Stimulated activated CD4-positive, alpha-beta T cell treated with anti-CD3 and anti-CD28 coated beads, Interleukin-15, amount 100 ng/mL, for 48 hours (primary cell): ENCODE results near the gene KCNN1.
A peak's percentile ranks its signal among the peaks of the same experiment; 100 is the strongest.
"Not testable (repeated sequence)": the region's sequence is repeated elsewhere in the genome, so short reads cannot be mapped to it uniquely, and the experiment has no call there.

Experiments
- DNase-seq, 2 donors: peaks; one replicate each; pipeline ENCODE4 v3.0.0-alpha.2; 2020; ENCODE audit warnings: low read depth in 2 of 2

Gene KCNN1

DNA sequence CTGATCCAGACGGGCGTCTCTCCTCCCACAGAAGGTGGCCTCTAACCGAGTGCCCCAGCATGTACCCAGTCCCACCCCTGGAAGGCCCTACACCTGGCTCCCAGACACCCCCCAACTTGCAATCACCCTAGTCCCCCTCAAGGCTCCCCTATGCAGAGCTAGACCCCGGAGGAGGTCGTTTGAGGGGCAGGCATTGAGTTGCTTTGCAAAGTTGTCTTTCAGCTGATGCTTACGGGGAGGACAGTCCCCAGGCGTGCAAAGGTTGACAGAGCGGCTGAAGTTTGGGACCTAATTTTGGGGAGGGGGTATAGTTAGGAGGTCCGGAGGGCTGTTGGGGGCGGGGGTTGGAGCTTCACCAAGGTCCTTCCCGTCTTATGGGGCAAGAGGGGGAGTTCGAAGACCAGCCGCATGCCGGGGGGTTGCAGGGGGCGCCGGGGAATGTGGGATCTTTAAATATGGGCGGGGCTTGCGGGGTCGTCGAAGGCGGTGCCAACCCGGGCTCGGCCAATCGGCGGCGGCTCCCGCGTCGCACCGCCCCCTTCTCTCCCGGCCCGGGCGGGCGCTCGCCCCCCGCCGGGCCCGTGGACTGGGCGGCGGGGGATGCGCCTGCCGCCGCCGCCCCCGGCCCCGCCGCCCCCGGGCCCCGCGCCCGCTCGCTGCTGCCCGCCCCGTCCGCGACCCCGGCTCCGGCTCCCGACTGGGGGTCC lies at the start of gene KCNN1:
KCNN1 (plus strand) TSS at position 558 of the 707 bp plus-strand sequence. CDS start 6,782 bp downstream, outside the sequence.
- DNase-seq: no peak

DNA sequence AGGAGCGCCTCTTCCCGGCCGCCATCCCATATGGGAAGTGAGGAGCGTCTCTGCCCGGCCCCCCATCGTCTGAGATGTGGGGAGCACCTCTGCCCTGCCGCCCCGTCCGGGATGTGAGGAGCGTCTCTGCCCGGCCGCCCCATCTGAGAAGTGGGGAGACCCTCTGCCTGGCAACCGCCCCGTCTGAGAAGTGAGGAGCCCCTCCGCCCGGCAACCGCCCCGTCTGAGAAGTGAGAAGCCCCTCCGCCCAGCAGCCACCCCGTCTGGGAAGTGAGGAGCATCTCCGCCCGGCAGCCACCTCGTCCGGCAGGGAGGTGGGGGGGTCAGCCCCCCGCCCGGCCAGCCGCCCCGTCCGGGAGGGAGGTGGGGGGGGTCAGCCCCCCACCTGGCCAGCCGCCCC lies 48.8 kb upstream of the KCNN1 start:
- DNase-seq: not testable (repeated sequence)

DNA sequence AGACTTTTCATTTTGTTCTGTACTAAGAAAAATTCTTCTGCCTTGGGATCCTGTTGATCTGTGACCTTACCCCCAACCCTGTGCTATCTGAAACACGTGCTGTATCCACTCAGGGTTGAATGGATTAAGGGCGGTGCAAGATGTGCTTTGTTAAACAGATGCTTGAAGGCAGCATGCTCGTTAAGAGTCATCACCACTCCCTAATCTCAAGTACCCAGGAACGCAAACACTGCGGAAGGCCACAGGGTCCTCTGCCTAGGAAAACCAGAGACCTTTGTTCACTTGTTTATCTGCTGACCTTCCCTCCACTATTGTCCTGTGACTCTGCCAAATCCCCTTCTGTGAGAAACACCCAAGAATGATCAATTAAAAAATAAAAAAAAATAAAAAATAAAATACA lies 47.8 kb upstream of the KCNN1 start:
- not testable (repeated sequence) for DNase-seq

DNA sequence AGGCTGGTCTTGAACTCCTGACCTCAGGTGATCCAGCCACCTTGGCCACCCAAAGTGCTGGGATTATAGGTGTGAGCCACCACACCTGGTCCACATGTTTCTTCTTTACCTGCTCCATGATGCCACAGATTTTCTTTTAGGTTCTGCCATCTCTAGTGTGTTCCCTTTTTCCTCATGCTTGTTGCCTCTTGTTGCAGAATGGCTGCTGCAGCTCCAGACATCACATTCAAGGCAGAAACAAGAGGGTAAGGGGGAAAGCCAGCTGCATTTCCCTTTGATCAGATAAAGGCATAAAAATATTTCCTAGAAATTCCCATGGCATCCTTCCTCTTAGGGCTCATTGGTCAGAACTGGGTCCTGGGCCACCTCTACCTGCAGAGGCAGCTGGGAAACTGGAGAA lies 46.4 kb upstream of the KCNN1 start:
- no peak for DNase-seq

DNA sequence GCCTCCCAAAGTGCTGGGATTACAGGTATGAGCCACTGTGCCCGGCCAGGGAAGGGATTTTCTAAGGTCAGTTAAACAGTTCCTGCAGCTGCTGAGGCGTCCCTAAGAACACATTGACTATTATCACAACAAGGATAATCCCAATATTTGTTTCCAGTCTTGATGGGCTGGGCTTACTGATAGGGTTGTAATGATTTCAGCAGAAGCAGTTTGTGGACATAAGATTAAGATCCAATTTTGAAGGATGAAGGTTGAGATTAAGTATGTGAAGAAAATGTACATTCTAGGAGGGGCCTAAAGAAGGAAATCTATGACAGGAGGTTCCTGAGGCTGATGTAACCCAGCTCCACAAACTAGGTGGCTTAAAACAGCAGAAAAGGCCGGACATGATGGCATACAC lies 44.8 kb upstream of the KCNN1 start:
- no peak for DNase-seq

DNA sequence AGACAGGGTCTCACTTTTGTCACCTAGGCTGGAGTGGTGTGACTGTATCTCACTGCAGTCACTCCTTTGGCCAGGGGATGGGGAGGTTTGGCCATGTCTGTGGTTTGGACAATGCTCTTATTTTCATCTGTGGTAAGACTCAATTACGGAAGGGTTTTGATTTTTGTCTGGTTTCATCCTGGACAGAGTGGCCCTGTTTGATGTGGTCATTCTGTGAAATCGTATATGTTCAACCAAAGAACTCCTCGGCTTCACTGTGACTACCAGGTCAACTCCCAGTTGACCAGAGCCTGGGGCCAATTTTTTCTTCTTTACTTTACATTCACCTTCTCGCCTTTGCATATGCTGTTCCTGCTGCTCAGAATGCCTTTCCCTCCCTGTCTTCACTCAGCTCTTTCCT lies 40.9 kb upstream of the KCNN1 start:
- no peak for DNase-seq

DNA sequence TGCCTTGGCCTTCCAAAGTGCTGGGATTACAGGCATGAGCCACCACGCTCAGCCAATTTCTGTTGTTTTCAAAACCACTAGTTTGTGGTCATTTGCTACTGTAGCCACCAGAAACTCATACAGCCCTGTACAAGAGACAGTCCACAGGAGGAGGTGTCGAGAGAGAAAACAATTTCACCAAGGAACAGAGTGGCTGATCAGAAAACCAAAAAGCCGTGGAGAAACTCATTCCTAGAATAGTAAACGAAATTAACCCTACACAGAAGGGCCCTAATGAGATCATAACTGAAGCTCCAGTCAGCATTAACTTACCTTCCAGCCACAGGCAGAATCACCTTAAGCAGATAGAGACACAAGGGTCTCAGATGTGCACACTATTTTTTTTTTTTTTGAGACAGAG lies 37.9 kb upstream of the KCNN1 start:
- no peak for DNase-seq

DNA sequence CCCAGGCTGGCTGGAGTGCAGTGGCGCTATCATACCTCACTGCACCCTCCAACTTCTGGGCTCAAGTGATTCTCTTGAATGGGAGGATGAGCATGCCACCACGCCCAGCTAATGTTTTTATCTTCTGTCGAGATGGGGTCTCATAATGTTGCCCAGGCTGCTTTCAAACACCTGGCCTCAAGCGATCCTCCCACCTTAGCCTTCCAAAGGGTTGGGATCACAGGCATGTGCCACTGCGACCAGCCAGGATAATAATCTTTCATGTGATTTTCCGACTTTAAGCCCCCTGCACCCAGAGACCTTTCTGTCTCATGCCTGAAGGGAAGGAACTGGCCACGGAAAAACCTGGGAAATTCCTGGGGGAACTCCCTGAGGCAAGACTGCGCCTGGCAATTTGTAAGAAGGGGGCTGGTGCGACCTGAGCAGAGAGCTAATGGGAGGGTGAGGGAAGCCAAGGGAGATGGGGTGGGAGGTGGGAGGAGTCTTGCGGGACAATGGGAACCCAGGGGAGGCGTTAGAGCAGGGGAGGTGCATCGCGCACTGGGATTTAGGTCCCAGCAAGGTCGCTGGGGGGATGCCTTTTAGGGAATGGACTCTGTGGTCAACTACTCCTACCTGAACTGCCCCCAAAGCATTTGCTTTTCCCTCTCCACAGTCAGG lies 35.2 kb upstream of the KCNN1 start:
- no peak for DNase-seq

DNA sequence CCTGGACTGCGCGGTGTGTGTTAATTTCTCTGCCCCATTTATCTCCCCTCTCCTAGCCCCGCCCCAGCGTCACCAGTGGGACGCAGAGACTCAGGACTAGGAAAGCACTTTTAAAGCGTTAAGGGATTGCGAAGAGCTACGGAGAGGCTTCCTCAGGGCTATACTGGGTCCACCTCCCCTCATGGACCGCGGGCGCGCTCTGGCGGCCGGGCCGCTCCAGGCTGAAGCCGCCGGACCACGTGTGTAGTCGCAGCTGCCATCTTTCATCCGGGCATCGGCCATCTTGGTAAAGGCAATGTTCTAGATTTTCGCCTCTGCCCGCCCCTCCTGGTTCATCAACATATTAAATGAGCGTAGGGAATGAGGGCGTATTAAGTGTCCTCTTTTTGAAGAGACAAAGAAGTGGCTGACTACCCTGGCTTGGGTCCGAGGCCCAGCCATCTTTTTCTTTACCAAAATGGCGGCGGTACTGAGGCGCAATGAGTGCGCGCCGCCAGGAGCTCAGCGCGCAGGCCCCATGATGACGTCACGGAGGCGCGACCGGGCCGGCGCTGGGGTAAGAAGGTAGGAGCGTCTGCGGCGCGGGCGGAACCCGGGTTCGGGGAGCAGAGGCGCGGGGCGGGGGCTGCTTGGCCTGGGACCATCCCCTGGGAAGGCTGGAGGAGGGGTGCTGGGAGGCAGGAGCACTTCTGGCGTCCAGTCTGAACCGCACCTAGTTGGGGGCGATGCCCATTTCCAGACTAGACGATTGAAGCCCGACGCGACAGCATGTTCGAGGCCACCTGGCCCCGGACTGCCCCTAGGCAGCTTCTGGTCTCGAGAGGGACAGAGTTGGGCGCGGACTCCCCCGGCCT lies 34.2 kb upstream of the KCNN1 start, which contains the start of gene CCDC124:
CCDC124 (plus strand) TSS at position 531 of the 854 bp plus-strand sequence. CDS start 3,406 bp downstream, outside the sequence.
- peak; percentile 84 to 90 for DNase-seq

DNA sequence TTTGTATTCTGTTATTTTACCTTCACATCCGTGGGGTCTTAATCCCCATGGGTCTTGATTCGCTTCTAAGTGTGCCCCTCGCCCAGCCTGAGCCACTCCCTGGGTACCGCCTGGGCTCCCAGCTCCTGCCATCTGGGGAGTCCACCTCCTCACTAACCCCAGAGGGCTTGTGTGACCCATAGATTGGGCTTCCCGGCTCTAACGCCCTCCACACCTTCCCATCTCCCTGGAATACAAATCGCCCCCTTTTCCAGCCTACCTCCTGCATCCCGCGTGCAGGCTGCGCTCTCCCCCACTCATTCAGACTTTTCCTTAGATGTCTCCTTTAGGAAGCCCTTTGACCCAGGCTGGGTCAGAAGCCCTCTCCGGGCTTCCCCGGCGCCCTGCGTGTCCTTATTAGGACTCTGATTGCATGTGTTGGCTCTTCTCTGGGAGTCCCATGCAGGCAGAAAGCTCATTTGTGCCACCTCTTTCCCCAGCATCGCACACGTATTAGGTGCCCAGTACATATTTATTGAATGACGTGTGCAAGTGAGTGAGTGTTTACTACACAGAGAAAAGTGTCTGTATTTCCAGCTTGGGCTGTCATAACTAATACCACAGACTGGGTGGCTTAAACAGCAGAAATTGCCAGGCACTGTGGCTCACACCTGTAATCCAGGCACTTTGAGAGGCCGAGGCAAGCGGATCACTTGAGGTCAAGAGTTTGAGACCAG lies 33.3 kb upstream of the KCNN1 start:
- DNase-seq: no peak

DNA sequence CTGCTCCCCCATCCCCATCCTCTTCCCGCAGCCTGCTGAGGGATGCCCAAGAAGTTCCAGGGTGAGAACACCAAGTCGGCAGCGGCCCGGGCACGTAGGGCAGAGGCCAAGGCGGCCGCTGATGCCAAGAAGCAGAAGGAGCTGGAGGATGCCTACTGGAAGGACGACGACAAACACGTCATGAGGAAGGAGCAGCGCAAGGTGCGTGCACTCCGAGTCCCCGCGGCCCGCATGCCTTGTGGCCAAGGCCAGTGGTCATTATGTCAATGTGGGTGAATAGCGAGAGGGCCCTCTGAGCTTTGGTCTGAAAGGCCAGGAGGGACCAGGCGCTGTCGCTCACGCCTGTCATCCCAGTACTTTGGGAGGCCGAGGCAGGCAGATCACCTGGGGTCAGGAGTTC lies 30.5 kb upstream of the KCNN1 start:
- DNase-seq: no peak

DNA sequence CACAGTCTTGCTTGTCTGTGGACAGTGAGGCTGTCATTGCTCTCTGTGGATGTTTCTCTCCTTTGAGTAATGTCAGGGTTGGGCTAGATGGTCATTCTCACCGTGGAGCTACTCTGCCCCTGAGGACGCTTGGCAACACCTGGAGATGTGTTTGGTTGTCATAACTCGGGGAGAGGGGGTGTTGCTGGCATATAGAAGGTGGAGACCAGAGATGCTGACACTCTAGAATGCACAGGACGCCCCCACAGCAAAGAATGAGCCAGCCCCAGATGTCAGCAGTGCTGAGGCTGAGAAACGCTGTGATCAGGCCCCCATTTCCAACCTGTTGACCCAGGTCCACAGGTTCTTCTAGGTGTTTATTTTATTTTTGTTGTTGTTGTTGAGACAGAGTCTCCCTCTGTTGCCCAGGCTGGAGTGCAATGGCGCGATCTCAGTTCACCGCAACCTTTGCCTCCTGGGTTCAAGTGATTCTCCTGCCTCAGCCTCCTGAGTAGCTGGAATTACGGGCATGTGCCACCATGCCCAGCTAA lies 29.5 kb upstream of the KCNN1 start:
- no peak for DNase-seq

DNA sequence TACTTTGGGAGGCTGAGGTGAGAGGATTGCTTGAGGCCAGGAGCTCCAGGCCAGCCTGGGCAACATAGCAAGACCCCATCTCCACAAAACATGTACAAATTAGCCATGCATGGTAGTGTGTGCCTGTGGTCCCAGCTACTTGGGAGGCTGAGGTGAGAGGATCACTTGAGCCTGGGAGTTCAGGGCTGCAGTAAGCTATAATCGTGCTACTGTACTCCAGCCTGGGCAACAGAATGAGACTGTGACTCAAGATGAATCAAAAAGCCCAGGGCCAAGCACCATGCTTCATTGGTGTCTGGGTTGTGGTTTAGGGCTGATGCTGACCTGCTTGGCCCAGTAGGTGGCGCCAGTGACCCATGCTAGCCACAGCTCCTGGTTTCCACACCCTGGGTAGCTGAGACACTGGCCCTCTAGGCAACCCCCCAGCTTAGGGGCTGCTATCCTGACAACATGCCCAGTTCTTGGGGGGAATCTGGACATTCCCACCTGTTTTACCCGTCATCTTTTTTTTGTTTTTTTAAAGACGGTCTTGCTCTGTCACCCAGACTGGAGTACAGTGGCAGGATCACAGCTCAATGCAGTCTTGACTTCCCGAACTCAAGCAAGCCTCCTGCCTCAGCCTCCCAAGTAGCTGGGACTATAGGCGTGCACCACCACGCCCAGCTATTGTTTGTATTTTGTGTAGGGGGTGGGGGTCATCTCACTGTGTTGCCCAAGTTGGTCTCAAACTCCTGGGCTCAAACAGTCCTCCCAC lies 28.6 kb upstream of the KCNN1 start:
- peak; percentile 73 to 79 for DNase-seq

DNA sequence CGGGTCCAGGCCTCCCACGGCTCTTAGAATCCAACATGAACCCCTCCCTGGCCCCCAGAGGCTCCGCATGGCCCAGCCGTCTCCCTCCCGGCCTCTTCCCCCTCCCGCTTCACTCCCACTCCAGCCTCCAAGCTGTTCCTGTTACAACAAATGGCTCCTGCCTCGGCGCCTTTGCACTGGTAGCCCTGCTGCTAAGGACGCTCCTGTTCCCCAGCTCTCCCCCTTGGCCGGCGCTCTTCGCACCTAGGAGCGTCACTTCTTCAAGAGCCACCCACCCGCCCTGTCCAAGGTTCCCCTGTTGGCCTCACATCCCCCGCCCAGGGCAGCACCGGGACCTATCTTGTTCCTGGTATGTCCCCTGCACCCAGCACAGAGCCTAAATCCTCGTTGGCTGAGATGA lies 24.7 kb upstream of the KCNN1 start:
- DNase-seq: no peak

DNA sequence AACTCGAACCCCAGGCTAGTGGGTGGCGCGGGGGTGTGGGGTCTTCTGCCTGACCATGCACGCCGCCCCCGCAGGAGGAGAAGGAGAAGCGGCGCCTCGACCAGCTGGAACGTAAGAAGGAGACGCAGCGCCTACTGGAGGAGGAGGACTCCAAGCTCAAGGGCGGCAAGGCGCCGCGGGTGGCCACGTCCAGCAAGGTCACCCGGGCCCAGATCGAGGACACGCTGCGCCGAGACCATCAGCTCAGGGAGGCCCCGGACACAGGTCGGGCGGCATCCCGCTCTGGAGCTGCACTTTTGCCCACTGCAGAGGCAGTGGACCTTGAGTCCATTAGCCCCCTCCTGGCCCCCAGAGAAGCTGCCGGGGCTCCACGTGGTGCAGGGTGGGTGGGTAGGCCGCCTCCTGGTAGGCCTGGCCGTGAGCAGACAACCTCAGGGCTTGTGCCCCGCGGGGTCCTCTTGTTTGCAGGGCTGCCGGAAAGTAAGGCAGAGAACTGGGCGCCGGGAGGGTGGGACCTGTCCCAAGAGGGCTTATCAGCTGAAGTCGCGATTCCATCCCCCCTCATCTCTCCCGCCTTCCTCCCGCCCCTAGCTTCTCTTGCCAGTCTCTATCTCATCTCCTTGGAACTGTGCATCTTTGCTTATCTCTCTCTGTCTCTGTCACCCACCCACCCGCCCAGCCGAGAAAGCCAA lies 24.2 kb upstream of the KCNN1 start:
- no peak for DNase-seq

DNA sequence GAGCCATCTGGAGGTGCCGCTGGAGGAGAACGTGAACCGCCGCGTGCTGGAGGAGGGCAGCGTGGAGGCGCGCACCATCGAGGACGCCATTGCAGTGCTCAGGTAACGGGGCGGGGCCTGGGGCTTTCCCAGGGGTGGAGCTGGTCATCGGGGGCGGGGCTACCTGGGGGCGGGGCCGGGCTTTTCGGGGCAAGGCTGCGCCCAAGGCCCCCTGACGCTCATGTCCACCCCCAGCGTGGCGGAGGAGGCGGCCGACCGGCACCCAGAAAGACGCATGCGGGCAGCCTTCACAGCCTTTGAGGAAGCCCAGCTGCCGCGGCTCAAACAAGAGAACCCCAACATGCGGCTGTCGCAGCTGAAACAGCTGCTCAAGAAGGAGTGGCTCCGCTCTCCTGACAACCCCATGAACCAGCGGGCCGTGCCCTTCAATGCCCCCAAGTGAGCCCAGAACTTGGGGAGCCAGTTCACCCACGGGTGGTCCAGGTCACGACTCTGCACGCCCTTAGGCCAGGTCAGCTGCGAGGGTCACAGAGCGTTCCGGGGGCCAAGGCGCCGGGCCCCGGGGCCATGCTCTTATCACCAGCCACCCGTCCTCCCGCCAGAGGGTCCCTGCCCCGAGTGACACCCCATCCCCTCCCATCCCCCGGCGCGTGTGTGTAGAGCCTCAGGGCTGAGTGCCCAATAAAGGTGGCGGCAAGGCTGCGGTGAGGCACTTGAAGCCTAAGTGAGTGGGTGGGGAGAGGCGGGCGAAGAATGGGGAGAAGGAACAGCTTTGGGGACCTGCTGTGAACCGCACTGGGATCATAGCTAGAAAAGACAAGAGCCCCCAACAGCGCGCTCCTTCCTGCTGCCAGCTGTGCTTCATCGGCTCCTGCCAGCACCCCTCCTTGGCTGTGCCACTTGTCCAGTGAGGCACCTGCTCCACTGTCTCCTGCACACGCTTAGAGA lies 23.4 kb upstream of the KCNN1 start:
- no peak for DNase-seq

DNA sequence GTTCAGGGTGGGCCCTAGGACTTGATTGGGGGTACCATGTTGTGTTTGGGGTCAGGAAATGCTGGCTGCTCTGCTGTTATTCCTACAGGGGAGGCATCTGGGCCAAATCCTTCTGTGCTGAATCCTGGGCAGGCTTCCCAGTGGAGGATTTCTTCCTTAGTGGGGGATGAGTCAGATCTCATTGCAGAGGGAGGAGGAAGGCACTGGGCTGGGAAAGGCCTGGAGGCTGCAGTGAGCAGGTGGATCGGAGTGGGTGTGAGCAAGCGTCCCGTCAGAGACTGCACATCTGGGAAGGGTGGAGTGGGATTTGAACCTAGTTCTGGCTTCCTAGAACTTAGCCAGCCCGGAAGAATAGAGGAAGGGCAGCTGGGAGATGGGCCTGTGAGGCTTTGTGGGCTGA lies 22.6 kb upstream of the KCNN1 start:
- no peak for DNase-seq

DNA sequence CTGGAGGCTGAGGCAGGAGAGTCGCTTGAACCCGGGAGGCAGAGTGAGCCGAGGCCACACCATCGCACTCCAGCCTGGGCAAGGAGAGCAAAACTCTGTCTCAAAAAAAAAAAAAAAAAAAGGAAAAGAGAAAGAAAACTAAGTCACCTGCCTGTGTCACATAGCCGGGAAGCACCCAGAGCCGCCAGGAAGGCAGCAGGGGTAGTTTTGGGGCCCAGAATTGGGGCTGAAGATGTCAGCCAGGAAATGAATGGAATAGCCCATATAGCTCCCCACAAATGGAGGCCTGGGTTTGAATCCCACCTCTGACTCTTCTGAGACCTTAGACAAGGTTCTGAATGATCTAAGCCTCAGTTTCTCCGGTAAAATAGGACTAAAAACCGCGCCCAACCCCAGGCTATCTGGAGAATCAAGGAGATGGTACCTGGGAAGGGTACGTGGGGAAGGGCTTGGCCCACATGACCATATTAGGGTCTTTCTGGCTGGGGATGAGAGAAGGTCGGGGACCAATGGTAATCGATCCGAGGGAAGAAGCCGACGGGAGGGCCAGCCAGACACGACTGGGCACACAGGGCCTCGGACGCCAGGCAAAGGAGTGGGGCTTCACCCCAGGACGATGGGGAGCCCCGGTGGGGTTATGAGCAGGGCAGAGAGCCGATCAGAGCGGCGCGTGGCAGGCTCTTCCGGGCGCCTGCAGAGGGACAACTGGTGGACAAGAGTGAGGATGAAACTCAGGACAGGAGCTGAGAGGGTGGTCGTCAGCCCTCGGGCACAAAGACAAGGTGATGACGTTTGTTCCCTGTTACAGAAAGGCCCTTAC lies 19.7 kb upstream of the KCNN1 start:
- no peak for DNase-seq
